ENCODE results near the gene SLC49A3.

SLC49A3 gene

GRCh38 chr4:653080-653821 is 35.7 kb downstream of the SLC49A3 start:
- no peak for TF ChIP-seq CTCF (IDR thresholded peaks at IDR 0.05)
- H3K27me3 ChIP-seq, result peaks cover 41% of the 10 kb centered on the region

GRCh38 chr4:651884-652642 is 36.9 kb downstream of the SLC49A3 start:
- H3K27me3 ChIP-seq, result peaks cover 47% of the 10 kb centered on the region
- no peak for TF ChIP-seq CTCF (IDR thresholded peaks at IDR 0.05)
- no peaks in the 10 kb centered on the region for H3K4me1 ChIP-seq (ENCODE audit: control insufficient read depth in 1 of 2, insufficient read depth in 1 of 2, low read depth in 1 of 2, low read length in 1 of 2)
- H3K9me3 ChIP-seq, result no peaks in the 10 kb centered on the region
- no peak overlapping the region for H3K4me3 ChIP-seq (ENCODE audit: low read depth in 1 of 2, low read length in 1 of 2)
- no peaks in the 10 kb centered on the region for H3K36me3 ChIP-seq
- no peak overlapping the region for H3K27ac ChIP-seq

More at GRCh38 chr4:653080-653821, 35.7 kb downstream of the SLC49A3 start:
- Histone ChIP-seq H3K9me3 (no peaks in the 10 kb centered on the region), H3K4me3 (ENCODE audit: low read depth in 1 of 2, low read length in 1 of 2) (no peak overlapping the region), H3K27ac (no peak overlapping the region), H3K36me3 (no peaks in the 10 kb centered on the region), H3K4me1 (ENCODE audit: control insufficient read depth in 1 of 2, insufficient read depth in 1 of 2, low read depth in 1 of 2, low read length in 1 of 2) (no peaks in the 10 kb centered on the region)

- Histone ChIP-seq H3K27me3 (peaks cover 55% of the 10 kb centered on the region), H3K27ac (no peak overlapping the region), H3K4me1 (ENCODE audit: control insufficient read depth in 1 of 2, insufficient read depth in 1 of 2, low read depth in 1 of 2, low read length in 1 of 2) (no peaks in the 10 kb centered on the region), H3K4me3 (ENCODE audit: low read depth in 1 of 2, low read length in 1 of 2) (no peak overlapping the region), H3K36me3 (no peaks in the 10 kb centered on the region), H3K9me3 (no peaks in the 10 kb centered on the region)
- no peak for TF ChIP-seq CTCF (IDR thresholded peaks at IDR 0.05)
Observed at GRCh38 chr4:650951-651883, 37.7 kb downstream of the SLC49A3 start.

- H3K27me3 ChIP-seq, result peaks cover 63% of the 10 kb centered on the region
- H3K36me3 ChIP-seq, result no peaks in the 10 kb centered on the region
- H3K27ac ChIP-seq, result no peak overlapping the region
- TF ChIP-seq CTCF (IDR thresholded peaks at IDR 0.05), result no peak
- no peak overlapping the region for H3K4me3 ChIP-seq (ENCODE audit: low read depth in 1 of 2, low read length in 1 of 2)
- no peaks in the 10 kb centered on the region for H3K4me1 ChIP-seq (ENCODE audit: control insufficient read depth in 1 of 2, insufficient read depth in 1 of 2, low read depth in 1 of 2, low read length in 1 of 2)
- no peaks in the 10 kb centered on the region for H3K9me3 ChIP-seq
Observed at GRCh38 chr4:650461-650860, 38.5 kb downstream of the SLC49A3 start.

- Histone ChIP-seq H3K27ac (no peak overlapping the region), H3K4me3 (ENCODE audit: low read depth in 1 of 2, low read length in 1 of 2) (no peak overlapping the region), H3K36me3 (no peaks in the 10 kb centered on the region), H3K4me1 (ENCODE audit: control insufficient read depth in 1 of 2, insufficient read depth in 1 of 2, low read depth in 1 of 2, low read length in 1 of 2) (no peaks in the 10 kb centered on the region), H3K27me3 (peaks cover 63% of the 10 kb centered on the region), H3K9me3 (no peaks in the 10 kb centered on the region)
- TF ChIP-seq CTCF (IDR thresholded peaks at IDR 0.05), result no peak
Observed at GRCh38 chr4:649751-650310, 39.1 kb downstream of the SLC49A3 start.
